Medulla oblongata (tissue), 1 donor: ENCODE data around the gene SH3GLB2.

Experiments used
- DNase-seq: peaks from one replicate; pipeline ENCODE4 v3.0.0-alpha.2; 2015; ENCODE audit errors: extremely low spot score

Gene SH3GLB2

DNA sequence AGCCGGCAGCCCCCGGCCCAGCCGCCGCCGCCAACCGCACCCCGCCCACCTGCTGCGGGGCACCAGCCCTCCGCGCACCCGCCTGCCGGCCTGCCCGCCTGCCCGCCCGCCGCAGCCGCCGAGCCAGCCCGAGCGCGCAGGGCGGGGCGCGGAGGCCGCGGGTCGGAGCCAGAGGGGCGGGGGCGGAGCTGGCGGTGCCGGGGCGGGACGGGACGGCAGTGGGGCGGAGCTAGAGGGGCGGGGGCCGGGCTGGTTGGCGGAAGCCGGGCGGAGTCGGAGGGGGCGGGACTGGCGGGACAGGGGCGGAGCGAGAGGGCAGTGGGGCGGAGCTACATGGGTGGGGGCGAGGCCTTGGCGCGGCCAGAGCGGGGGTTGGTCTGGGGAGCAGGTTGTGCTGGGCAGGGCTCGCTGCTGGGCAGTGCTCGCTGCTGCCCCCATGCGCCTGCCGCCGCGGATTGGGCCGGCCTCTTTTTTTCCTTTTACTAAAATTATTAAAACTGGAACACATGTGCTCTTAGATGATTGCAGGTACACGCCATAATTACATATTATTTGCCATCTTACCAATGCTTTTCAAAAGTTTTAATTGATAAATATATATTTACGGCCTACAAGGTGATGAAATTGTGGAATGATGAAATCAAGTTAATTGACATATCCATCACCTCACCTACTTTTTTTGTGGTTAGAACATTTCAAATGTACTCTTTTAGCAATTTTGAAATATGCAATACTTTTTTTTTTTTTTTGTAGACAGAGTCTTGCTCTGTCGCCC, at the start of gene SH3GLB2:
SH3GLB2 (minus strand) TSS at position 140 of the 775 bp plus-strand sequence. CDS start 177 bp downstream, outside the sequence.
- DNase-seq: peak; percentile 96

DNA sequence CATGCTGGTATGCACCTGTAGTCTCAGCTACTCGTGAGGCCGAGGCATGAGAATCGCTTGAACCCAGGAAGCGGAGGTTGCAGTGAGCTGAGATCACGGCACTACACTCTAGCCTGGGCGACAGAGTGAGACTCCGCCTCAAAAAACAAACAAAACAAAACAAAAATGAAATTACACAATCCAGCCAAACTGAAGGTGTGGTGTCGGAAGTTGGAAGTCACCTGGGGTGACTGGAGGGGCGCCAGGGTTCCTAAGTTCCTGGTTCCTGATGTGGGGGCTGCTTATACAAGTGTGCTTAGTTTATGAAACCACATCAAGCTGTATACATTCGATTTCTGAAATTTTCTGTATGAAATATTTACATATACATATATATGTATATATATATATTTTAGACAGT, 49.1 kb upstream of the SH3GLB2 start:
- no peak for DNase-seq

DNA sequence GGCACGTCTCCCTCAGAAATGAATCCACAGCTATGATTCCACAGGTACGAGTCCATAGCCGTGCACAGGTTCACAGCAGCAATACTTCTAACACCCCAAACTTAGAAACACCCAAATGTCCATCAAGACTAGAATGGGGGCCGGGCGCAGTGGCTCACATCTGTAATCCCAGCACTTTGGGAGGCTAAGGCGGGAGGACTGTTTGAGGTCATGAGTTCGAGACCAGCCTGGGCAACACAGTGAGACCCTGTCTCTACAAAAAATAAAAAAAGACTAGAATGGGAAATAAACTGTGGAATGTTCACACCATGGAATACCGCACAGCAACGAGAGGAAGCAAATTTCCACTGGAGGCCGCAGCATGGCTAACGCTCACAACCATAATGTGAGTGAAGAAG, 48.5 kb upstream of the SH3GLB2 start:
- DNase-seq: no peak

DNA sequence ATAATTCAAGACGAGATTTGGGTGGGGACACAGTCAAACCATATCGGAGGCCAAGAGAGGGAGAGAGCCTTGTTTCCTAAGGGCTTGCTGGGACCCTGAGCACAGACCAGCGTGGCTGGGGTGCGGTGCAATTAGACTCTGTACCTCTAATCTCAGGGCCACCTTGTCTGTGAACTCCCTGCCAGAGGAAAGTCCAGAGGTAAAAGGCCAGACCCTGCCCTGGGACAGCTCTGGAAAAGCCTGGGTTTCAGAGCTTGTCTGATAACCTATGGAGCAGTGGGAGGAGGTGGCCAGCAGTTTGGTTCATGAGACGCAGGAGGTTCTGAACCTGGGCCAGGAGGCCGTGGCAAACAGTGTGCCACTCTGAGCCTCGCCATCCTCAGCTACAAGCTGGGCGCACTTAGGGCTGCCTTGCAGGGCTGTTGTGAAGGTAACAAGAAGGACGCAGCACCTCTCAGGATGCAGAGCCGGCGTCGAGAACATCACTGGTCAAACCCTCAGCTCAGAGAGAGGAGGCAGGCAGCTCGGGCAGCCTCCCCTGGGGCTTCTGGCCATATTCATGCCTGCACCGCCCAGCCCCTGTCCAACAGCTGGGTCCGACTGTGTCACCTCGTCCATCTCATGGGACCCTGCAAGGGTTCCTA, 48.0 kb upstream of the SH3GLB2 start:
- no peak for DNase-seq

DNA sequence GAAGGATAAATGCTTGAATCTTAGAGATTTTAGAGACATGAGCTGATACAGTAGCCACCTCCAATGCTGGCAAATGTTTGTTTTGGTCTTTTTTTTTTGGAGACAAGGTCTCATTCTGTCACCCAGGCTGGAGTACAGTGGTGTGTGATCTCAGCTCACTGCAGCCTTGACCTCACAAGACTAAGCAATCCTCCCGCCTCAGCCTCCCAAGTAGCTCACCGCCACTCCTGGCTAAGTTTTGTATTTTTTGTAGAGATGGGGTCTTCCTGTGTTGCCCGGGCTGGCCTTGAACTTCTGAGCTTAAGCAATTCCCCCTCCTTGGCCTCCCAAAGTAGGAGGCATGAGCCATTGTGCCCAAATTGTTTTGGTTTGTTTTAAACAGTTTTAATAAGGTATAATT, 46.0 kb upstream of the SH3GLB2 start:
- DNase-seq: no peak

DNA sequence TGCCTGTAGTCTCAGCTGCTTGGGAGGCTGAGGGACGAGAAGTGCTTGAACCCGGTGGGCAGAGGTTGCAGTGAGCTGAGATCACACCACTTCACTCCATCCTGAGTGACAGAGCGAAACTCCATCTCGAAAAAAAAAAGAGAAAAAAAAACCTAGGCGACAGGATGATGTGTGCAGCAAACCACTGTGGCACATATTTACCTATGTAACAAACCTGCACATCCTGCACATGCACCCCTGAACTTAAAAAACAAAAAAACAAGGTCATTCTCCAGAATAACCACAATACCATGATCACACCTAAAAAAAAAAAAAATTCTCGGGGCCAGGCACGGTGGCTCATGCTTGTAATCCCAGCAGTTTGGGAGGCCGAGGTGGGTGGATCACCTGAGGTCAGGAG, 45.3 kb upstream of the SH3GLB2 start:
- DNase-seq: no peak

DNA sequence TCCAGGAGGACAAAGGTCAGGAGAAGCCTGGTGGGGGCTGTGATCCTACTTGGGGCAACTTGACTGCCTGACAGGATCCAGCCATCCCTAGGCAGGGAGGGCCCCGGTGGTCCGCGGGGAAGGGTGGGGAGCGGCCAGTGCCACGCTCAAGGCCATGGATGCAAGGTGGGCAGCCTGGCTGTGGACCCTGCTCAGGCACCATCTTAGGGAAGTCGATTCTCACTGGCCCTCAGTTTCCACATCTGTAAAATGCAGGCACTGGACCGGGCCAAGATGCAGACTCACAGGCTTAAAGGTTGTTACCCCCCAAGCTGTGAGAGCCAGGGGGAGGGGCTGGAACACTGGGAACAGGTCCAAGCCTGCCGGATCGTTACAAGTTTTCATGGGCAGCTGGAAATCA, 44.0 kb upstream of the SH3GLB2 start:
- DNase-seq: no peak

DNA sequence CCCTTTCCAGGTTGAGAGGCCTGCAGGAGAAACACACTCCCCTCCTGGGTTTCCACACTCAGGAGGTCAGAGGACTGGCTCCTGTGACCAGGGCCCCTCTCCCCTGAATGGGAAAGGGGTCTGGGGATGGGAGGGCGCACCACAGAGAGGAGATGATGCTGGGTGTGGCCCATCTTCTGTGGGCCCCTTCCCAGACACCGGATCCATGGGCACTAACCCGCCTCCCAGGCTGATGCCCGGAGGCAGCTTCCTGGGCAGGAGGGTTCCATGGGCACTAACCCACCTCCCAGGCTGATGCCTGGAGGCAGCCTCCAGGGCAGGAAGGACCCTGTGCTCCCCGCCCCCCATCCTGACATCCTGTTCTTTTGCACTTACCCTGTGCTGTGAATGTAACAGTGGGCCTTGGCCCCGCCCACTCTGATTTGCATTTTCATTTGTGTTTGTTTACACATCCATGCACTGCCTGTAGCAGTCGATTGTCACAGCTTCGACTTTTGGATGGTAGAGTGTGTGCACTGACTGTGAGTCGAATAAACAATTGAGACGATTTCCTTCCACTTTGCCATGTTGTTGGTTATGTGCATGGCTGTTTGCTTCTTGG, 43.5 kb upstream of the SH3GLB2 start:
- no peak for DNase-seq

DNA sequence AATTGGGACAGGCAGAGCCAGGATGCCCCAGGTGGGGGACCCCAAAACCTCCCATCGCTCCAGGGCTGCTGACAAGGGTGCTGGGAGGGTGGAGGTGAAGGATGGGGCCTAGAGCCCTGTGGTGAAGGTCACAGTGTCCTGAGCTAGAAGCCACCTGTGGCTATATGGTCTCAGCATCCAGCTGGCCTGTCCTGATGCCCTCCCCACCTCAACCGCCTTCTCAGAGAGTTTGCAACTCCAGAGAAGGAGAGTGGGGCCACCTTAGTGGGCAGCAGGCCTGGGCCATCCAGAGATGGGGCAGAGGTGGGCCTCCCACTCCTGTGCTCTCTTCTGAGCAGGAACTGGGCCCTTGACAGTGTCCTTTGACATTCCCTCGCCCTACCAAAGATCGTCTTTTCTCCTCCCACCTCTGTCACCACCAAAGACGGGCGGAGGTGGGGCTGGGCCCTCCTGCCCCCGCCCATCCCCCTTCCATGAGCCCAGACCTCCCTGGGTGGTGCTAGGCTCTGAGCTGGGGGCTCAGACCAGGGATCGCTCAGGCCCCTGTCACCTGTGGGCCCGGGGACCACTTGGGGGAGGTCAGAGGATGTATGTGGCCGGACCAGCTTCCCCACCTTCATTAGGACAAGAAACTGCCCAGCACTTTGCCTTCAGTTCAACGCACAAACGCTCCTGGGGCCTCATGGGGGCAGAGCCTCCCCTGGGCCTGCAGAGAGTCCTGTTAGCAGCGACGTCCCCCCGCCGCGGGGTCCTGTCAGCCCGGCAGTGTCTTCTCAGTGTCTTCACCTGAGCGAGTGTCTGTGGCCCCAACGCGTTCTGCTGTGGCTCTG, 42.8 kb upstream of the SH3GLB2 start:
- no peak for DNase-seq

DNA sequence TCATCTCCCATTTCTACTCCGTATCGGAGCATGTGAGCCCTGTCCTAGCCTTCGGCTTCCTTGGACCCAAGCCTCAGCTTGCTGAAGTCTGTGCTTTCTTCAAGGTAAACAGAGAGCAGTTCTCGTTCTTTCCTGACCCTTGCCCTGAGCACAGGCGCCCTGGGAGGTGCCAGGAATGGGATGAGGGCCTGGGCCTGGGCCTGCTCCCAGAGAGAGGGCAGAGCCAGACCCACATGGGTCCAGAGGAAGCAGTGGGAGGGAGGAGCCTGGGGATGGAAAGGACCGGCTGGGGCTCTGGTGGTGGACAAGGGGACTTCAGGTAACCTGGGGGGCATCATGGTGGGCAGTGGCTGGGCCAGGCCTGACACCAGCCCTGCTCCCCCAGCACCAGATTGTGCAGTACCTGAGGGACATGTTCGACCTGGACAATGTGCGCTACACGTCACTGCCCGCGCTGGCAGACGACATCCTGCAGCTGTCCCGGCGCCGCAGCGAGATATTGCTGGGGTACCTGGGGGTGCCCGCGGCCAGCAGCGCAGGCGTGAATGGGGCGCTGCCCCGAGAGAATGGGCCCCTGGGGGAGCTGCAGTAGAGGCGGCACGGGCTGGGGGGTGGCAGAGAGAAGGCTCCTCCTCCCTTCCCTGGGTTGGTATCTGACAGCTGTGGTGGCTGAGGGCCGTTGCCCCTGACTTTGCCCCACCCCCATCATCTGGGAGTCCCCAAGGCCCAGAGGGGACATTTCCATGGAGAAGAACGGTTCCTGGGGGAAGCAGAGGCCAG, 41.9 kb upstream of the SH3GLB2 start:
- peak; percentile 28 for DNase-seq

DNA sequence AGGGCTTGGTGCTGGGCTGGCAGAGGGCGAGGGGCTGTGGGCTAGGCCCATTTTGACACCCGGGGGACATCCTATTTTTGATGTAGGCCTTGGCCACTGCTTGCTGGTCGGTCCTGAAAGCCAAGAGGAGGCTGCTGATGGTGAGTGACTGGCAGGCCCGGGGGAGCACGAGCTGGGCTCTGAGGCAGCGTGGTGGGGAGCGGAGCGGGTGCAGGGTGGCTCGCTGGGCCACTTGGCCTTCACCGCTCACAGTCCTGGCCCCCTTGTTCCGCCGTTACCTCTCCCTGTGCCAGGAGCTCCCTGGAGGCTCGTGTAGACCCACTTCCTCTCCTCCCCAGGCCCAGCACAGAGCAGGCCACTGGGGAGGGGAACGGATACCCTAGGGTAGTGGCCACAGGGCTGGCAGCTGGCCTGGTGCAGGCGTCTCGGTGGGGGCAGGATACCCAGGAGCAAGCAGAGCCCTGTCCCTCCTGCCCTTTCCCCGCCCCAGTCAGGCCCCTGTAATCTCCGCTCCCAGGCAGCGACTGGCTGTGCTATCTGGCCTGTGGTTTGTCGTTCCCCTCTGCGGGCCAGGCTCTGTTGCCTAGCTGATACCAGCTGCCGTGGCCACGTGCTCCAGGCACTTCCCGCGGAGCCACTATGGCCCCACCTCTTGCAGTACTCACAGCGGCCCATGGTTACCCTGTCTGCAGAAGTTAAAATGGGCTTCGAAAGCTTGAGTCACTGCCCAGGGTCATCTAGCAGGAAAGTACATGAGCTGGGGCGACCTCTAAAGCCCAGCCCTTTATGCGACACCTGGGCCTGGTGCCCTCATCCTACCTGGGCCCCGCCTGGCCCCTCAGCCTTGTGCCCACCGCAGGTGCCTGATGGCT, 41.1 kb upstream of the SH3GLB2 start:
- DNase-seq: peak; percentile 77

DNA sequence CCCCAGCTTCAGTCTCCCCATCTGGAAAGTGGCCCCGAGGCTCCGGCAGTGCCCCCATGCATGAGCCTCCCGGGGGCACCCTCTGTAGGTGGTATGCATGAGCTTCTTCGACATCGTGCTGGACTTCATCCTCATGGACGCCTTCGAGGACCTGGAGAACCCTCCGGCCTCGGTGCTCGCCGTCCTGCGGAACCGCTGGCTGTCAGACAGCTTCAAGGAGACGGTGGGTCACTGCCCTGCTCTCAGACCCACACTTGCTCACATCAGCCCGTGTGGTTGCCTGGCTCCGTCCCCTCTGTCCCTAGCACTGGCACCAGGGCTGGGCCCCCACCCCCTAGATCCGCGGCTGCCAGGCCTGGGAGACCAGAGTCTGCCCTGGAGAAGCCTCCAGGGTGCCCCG, 40.0 kb upstream of the SH3GLB2 start:
- no peak for DNase-seq

DNA sequence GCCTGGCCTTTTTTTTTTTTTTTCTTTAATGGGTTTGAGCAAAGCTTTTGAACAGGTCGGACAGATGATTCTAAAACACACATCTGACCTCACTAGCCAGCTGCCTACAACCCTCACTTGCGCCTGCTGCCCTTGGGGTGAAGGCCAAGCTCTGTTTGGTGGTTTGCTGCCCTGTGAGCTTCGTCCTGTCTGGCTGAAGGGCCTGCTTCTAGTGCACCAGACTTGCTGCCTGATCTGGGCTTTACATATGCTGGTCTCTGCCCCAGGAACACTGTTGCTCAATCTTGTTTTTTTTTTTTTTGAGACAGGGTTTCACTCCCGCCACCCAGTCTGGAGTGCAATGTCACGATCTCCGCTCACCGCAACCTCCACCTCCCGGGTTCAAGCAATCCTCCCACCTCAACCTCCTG, 36.4 kb upstream of the SH3GLB2 start:
- DNase-seq: no peak

DNA sequence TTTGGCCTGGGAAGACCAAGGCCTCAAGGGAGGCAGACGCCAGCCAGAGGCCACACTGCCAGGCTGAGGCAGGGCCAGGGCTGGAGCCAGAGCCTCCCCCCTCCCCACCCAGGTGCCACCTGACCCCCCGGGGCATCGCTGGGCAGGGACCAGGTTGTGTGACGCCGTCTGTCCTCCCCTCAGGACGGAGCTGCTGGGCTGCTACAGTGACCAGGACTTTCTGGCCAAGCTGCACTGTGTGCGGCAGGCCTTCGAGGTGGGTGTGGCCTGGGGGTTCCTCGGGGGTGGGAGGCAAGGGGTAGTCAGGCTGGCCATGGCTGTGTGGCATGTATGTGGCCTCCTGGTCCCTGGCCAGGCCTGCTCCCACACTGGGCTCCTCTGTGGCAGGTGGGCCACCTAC, 34.9 kb upstream of the SH3GLB2 start:
- no peak for DNase-seq

DNA sequence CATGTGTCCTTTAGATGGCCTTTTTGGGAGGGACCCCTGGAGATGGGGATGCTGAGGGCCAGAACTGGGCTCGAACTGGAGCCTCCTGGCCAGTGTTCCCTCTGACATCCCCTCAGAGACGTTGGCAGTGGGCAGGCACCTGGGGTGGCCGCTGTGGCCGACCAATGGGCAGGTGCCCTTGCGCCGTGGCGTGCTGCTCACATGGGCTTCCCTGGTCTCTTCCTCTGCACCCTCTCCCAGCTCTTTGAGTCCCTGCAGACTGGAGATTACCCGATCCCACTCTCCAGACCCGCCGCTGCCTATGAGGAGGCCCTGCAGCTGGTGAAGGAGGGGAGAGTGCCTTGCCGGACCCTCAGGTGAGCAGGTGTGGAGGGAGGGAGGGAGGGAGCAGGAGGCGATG, 32.9 kb upstream of the SH3GLB2 start:
- DNase-seq: no peak

DNA sequence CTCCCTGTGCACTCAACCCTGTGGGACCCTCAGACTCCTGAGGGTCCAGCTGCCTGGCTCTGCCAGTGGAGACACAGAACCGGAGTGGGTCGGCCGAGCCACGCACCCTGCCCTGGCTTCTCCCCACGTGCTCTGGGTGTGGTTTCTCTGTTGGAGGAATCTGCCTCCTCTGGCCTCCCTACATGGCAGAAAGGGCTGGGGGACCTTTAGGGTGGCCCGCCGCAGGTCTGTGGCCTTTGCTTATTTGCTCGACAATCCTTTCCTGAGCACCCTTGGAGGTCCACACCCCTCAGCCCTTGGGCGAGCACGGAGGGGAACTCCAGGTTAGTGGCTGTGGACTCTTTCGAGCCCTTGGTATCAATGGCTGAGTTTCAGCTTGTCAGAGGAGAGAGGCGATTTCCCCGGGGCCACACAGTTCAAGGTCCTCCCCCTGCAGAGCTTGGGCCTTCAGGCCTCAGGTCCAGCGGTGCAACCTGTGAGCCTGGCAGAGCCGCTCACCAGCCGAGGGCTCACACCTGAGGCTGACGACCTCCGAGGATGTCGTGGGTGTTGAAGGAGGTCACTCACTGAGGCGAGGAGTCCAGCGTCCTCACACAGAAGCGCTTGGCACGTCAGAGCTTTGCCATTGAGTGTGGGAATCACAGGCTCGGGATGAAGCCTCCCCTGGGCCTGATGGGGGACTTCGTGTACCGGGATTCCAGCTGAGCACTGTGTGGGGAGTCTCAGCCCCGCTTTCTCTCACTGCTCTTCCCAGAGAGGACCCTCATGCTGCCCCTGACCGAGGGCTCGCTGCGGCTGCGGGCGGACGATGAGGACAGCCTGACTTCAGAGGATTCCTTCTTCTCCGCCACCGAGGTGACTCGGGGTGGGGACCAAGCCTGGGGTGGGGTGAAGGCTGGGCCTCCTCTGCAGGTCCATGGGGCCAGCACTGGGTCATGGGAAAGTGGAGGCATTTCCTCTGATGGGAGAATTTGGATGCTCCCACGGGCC, 32.0 kb upstream of the SH3GLB2 start:
- no peak for DNase-seq

DNA sequence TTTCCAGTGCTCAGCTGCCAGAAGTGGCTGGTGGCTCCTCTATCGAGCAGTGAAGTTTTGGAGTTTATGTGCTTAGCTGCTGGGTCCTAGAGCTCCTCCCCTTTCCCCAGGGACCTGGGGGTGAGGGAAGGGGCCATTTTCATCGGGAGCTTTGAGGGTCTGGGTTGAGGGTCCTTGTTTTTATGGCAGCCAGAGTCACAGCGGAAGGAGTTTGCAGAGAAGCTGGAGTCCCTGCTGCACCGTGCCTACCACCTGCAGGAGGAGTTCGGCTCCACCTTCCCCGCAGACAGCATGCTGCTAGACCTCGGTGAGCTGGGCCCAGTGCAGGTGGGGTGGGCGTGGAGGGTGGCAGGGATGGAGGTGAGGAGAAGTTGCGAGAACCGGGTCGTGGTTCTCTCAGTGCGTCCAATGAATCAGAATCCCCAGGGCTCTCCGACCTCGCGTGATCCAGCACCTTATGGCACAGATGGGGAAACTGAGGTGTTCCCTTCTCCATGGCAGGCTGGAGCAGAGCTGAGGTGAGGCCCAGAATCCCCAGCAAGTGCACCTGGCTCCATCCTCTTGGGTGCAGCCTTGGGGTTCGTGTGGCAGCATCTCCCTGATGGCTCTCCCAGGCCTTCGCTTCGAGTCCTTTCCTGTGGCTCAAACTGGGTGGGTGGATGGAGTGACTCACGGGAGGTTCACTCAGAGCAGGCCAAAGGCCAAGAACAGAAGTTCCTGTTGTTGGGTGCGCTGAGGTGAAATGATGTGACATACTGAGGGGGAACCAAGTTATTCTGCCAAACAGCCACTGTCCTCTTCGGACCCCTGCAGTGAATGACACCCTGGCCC, 31.0 kb upstream of the SH3GLB2 start:
- DNase-seq: no peak

DNA sequence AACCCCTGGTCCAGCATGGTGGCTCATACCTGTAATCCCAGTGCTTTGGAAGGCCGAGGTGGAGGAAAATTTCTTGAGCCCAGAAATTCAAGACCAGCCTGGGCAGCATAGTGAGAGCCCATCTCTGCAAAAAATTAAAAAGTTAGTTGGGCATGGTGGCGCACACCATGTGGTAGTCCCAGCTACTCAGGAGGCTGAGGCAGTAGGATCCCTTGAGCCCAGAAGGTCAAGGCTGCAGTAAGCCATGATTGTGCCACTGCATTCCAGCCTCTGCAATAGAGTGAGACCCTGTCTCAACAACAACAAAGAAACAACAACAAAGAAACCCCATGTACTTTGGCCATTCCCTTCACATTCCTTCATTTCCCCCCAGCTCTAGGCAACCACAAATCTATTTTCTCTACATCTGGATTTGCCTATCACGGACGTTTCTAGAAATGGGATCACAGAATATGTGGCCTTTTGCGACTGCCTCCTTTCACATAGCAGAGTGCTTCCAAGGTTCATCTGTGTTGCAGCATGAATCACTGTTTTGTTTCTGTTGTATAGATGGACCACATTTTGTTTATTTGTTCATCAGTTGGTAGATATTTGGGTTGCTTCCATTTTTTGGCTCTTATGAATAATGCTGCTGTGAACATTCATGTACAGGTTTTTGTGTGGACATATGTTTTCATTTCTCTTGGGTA, 26.2 kb upstream of the SH3GLB2 start:
- no peak for DNase-seq
